CD4-positive, alpha-beta T cell treated with Interleukin-6 at 100 ng/mL for 8 hours (primary cell): ENCODE measurements around the gene IGFBPL1.
"Not testable (repeated sequence)": the region's sequence is repeated elsewhere in the genome, so short reads cannot be mapped to it uniquely, and the experiment has no call there.

Source experiments
- DNase-seq: peaks from one replicate; pipeline ENCODE4 v3.0.0-alpha.2; 2020; ENCODE audit warnings: mixed read lengths, low spot score

Gene IGFBPL1

GRCh38 chr9:38377336-38378083, 46.7 kb downstream of the IGFBPL1 start:
- DNase-seq, result not testable (repeated sequence)

DNA sequence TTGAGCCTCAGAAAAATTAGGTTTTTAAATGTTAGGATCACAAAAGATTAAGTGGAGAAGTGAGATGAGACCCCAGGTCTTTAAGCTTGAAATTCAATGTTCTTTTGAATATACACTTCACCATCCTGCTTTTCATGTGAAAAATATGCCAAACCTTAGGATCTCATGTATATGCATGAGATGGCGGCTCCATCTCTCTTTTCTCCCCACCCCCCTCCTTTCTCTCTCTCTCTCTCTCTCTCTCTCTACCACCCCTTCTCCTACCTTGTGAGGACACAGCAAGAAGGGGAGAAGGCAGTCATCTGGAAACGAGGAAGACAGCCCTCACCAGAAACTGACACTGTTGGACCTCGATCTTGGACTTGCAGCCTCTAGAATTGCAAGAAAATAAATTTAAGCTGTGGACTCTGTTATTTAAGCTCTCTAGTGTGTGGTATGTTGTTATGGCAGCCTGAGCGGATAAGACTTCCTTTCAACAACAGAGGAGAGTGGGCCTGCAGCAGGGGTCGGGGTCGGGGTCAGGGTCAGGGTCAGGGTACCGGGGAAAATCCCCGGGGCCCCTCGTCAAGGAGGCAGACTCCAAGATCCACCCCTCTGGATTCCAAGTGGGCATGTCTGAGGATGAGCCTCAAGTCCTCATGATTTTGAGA, 48.1 kb downstream of the IGFBPL1 start:
- no peak for DNase-seq

DNA sequence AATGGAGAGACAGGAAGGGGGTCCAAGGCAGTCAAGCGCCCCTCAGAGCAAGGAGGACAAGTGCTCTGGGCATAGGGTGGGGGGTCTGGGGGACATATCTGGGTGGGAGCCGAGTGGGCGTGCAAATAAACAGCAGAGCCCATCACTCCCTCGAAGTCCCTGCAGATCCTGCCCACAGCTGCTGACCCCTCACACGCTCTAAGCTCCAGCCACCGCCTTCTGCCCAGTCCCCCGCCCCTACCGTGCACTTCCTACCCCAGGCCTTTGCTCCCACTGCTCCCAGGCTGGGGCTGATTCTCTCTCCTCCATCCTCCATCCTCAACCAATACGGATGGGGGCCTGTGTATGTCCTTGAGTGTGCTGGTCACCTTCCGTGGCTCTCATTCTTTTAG, 48.7 kb downstream of the IGFBPL1 start:
- DNase-seq, result no peak

GRCh38 chr9:38374847-38375571, 49.2 kb downstream of the IGFBPL1 start:
- no peak for DNase-seq

DNA sequence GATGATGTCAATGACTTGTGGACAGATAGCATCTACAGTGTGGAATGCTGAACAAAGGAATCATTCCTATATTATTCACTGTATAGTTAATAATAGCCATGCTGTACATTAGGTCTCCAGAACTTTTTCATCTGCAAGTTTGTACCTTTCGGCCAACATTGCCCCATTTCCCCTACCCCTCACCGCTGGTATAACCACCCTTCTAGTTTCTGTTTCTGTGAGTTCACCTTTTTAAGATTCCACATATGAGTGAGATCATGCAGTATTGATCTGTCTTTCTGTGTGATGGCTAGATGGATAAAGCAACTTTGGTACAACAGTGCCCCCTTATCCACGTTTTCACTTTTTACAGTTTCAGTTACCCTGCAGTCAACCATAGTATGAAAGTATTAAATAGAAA, 50.6 kb downstream of the IGFBPL1 start:
- no peak for DNase-seq

DNA sequence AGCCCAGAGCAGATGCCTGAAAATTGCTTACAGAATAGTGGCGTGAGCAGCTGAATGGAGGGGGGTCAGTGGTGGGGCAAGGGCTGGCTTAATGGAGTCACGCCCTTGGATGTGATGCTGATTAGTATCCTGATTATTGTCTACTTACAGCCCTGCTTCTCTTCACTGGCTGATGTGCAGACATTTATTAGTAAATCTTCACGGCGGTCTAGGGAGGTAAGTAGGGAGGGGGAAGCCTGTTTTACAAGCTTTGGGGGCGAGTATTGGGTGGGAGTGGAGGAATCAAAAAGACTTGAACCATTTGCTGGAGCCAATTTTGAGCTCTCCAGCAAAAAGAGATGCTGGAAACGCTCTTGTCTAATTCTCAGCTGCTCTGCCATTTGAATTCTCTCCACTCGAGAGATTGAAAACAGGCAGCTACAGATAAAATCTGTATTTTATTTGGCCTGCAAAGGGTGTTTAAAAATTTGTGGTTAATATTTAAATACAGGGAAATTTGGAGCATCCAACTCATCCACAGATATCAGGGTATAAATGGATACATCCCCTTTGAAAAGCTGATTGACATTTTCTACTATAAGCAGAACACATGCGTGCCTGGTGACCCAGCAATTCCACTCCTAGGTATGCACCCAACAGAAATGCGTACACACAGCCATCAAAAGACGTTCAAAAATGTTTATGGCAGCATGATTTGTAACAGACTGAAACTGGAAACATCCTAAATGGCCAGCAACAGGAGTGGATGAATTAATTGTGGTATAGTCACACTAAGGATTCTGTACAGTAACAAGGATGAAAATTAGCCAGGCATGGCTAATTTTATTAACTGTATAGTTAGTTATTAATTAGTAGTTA, 51.3 kb downstream of the IGFBPL1 start:
- no peak for DNase-seq

DNA sequence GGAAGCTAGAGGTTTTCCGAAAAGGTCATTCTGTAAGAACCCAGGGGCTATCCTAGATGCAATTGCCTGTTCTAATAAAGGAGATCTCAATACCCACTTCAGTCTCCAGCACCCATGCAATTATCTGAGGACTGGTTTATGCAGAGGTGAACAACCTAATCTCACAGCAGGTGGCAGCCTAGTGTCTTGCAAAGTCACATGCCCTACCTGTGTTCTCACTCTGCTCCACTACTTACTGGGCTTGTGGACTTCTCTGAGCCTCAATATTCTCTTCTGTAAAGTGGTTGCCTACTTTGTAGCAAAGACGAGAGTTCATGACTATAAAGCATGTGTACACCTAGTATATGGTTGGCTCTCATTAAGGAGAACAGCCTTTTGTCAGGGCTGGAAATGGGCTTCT, 52.8 kb downstream of the IGFBPL1 start:
- DNase-seq, result peak; percentile 15

DNA sequence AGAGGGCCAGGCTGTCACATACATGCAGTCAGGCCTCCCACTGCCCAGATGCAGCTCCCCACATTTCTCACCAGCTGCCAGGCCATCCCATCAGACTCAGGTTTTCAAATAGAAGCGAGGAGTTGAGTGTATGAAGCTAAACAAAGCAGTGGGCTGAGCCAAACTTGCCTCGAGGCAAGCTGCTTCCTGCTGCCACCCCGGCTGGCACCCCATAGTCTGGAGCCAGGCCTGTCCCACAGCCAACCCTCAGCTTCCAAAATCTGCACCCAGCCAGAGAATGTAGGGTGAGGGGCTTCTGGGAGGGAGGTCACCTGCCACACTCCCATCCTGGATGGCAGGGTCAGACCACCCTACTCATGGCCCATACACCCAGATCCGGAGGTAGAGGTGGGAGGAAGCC, 54.1 kb downstream of the IGFBPL1 start:
- no peak for DNase-seq

DNA sequence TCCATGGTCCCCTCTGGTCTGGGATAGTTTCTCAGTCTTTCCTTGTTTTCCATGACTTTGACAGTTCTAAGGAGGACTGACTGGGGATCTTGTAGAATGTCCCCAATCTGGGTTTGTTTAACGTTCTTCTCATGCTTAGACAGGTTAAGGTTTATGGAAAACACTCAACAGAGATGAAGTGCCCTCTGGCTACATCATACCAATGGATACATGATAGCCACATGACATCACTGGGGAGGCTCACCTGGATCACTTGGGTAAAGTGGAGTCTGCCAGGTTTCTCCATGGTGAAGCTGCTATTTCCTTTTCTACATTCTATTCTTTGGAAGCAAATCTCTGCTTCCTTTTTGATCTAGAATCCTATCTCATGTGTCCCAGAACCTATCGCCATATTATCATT, 55.5 kb downstream of the IGFBPL1 start:
- no peak for DNase-seq

DNA sequence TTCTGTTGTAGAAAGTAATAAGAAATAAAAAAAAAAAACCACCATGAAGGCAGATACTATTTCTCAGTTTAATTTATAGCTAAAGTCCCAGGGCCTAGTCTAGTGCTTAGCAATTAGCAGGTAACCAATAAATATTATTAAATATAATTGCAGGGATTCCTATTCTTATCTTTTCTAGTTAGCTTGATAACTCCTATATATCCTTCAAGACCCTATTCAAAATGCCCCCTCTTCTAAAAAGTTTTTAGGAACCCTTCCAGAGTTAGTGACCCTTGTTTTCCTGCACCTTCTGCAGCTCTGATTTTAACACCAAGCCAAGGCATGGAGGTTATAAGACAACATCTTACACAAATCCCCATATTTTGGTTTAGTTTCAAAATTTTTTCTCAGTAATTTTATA, 56.4 kb downstream of the IGFBPL1 start:
- no peak for DNase-seq

DNA sequence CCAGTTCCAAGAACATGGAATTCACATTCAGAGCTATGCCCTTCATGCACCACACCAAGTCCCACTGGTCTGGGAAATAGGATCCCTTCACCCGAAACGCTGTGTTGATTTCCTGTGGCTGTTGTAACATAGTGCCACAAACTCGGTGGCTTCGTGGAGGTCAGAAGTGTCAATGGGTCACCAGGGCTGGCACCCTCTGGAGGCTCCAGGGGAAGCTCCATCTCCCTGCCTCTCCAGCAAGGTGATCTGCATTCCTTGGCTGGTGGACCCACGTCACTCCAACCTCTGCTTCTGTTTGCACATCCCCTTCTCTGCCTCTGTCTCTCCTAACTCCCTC, 60.7 kb downstream of the IGFBPL1 start:
- DNase-seq, result no peak

- DNase-seq, result no peak
Observed at GRCh38 chr9:38362852-38363588, 61.2 kb downstream of the IGFBPL1 start.

DNA sequence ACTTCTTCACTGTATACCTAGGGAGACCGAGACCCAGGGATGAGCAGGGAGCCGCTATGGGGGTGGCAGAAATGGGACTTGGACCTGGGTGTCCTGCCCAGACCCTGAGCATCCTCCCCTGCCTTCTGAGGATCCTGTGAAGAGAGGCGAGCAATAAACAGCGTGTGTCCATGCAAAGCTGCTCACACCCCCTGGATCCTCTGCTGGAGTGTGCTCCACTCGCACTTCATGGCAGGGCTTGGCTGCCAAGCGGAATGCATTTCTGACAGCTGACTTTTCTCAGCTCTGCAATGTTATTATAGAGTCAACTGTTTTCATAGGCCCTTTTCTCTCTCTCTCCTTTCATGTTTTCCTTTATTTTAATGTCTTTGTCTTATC, 62.8 kb downstream of the IGFBPL1 start:
- DNase-seq, result no peak

DNA sequence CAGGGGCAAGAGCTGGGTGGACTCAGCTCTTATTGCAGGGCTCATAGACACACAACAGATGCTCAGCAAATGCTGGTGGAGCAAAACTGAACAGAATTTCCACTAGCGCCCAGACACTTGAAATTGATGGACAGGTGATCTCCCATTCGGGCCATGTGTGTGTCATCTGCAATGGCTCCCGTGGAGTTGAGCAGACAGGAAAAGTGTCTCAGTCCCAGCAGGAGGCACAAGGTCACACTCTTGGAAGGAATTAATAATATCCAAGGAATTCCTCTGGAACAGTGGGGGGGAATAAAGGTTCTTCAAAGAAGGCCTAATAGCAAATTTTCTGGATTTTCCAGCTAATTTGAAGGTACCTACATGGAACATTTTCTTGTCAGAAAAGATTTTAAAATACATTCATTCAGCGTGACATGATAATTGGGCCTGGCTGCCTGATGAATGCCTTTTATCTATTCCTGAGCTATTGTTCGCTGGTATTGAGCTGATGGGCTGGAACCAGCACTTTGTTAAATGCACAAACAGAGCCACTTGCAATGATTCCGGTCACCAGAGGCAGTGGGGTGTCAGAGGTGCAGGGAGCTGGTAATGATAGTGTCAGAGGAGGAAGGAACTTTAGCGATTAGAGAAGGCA, 63.3 kb downstream of the IGFBPL1 start:
- DNase-seq, result no peak

DNA sequence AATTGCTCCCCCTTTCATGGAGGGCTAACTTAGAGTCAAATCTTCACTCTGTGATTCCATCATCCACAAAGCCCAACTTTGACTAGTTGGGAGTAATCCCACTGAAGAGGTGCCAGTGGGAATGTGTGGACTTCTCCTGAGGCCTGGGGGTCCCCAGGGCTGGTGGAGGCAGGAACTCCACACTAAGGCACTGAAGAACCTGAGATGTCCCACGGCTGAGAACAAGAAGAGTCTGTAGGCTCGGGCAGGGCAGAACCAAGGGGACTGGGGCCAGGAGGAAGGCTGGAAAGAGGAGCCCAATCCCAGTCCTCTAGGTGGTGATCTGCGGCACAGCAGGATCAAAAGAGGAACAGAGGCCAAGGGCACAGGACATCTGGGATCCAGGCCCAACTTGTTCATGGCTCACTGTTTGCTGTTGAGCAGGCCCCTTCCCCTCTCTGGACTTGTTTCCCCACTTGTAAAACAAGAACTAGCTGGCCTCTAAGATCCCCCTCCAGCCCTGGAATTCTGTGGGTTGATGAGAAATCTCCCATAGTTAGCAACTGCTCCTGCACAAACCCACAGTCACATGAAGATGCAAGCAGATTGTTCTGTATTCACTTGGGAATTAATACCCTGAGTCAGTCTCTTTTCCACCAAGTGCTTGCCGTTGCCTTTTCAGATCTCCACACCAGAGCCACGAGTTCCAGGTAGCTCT, 64.4 kb downstream of the IGFBPL1 start:
- no peak for DNase-seq

GRCh38 chr9:38359297-38359653, 65.0 kb downstream of the IGFBPL1 start:
- no peak for DNase-seq

- DNase-seq, result no peak
Observed at GRCh38 chr9:38358390-38359296, 65.6 kb downstream of the IGFBPL1 start.

- DNase-seq, result no peak
Observed at GRCh38 chr9:38357350-38358114, 66.7 kb downstream of the IGFBPL1 start.

- no peak for DNase-seq
Observed at GRCh38 chr9:38356851-38357250, 67.4 kb downstream of the IGFBPL1 start.
